ENCODE data around the gene TIMM44.
A peak's percentile ranks its signal among the peaks of the same experiment; 100 is the strongest.
"Not testable (repeated sequence)": the region's sequence is repeated elsewhere in the genome, so short reads cannot be mapped to it uniquely, and the experiment has no call there.

Gene TIMM44

DNA sequence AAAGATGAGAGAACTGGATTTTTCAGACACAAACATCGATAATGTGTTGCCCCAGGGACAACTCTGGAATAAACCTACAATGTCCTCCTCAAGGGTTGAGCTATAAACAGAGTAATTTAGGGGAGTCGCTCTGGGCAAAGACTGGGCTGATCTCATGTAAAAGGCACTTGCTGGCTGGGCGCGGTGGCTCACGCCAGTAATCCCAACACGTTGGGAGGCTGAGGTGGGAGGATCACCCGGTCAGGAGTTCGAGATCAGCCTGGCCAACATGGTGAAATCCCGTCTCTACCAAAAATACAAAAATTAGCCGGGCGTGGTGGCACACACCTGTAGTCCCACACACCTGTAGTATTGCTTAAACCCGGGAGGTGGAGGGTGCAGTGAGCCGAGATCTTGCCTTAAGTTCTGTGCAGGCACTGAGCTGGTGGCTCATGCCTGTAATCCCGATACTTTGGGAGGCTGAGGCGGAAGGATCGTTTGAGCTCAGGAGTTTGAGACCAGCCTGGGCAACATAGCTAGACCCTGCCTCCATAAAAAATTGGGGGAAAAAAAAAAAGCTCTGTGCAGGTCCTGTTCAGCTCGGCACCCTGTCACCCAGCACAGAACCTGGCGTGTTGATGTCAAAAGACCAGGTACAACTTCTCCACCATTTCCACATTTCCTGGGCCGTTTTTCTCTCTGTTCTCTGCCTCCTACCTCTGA is 1.4 kb downstream of the TIMM44 start:
- Mint-ChIP-seq H3K4me1 (ENCODE audit: low read depth) (peaks cover 17% of the 10 kb centered on the region), H3K4me3 (peak overlapping the region; percentile 91), H3K27me3 (ENCODE audit: low read depth) (no peaks in the 10 kb centered on the region), H3K27ac (peak overlapping the region; percentile 2), H3K9me3 (no peaks in the 10 kb centered on the region), H3K36me3 (ENCODE audit: low read depth) (peaks cover 9% of the 10 kb centered on the region)

DNA sequence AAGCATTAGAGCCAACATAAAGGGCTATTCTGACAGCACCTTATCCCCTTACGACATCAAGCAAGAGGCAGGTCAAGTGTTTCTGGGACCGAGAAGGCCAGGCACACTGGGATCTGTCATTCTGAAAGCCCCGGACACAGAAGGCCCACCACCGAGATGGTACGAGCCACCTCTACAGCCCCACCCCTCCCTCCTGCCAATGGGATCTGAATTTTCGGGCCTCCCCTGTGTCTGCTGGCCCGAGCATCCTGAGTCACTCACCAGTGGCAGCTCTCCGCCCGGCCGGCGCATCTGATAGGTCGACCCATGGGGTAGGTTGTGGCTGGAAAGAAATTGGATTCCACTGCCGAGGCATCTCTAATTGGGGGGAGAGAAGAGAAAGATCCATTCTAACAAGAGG is 2.6 kb downstream of the TIMM44 start:
- no peaks in the 10 kb centered on the region for H3K9me3 Mint-ChIP-seq
- no peak overlapping the region for H3K27ac Mint-ChIP-seq
- H3K4me1 Mint-ChIP-seq (ENCODE audit: low read depth): peaks cover 17% of the 10 kb centered on the region
- H3K4me3 Mint-ChIP-seq: peak overlapping the region; percentile 7
- peaks cover 10% of the 10 kb centered on the region for H3K36me3 Mint-ChIP-seq (ENCODE audit: low read depth)
- no peaks in the 10 kb centered on the region for H3K27me3 Mint-ChIP-seq (ENCODE audit: low read depth)

DNA sequence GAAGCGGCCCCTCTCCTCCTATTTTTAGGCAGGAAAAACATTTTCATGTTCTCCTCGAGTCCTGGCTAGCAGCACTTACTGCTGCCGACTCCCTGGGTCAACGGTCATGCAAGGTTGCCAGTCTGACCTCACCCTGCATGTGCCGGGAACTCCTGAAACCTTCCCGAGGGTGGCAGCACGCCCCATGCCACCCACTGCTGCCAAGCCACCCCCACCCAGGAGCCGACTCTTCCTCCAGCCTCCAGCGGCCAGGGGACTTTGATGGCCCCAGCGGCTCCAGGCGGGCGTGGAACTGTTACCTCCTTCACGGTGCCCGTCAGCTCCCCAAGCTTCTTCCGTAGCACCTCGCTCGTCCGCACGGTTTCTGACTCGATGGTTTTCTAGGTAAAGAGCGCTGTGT is 8.7 kb downstream of the TIMM44 start:
- peaks cover 10% of the 10 kb centered on the region for H3K36me3 Mint-ChIP-seq (ENCODE audit: low read depth)
- H3K27ac Mint-ChIP-seq: no peak overlapping the region
- no peaks in the 10 kb centered on the region for H3K27me3 Mint-ChIP-seq (ENCODE audit: low read depth)
- H3K4me3 Mint-ChIP-seq: no peak overlapping the region
- no peaks in the 10 kb centered on the region for H3K4me1 Mint-ChIP-seq (ENCODE audit: low read depth)
- no peaks in the 10 kb centered on the region for H3K9me3 Mint-ChIP-seq

DNA sequence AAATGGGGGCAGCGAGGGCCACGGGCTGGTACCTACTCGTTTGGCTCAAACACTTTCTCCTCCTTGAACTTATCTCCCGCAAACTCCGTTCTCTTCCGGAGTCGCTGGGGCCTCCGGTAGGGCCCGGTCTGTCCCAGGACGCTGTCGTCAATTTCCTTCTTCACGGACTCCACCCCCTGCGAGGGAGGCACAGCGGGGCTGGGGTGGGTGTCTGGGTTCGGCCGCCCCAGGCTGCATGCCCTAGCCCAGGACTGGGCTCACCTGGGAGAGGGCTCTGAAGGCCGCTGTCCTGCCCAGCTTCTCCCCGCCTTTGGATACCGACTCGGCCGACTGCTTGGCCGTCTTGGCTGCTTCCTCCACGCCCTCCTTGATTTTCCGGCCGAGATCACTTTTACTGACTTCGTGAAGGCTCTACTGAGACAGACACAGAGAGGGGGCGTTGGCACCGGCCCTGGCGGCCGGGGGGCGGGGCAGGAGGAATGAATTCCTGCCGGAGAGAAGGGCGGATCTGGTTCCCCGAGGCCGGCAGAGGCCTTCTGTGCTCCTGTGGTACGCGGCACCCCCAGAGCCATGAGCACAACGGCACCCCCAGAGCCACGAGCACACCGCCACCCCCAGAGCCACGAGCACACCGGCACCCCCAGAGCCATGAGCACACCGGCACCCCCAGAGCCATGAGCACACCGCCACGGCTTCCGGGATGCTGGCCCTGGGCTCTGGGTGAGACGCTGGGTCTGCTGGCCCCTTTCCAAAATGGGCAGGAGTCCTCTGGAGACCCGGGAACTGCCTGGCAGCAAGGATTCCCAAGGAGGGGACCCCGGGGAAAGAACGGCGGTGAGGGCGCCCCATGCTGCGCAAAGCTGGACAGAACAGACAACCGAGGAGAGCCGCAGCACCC is 9.4 kb downstream of the TIMM44 start:
- H3K27ac Mint-ChIP-seq: no peak overlapping the region
- H3K9me3 Mint-ChIP-seq: no peaks in the 10 kb centered on the region
- no peak overlapping the region for H3K4me3 Mint-ChIP-seq
- no peaks in the 10 kb centered on the region for H3K27me3 Mint-ChIP-seq (ENCODE audit: low read depth)
- peaks cover 10% of the 10 kb centered on the region for H3K36me3 Mint-ChIP-seq (ENCODE audit: low read depth)
- H3K4me1 Mint-ChIP-seq (ENCODE audit: low read depth): no peaks in the 10 kb centered on the region

DNA sequence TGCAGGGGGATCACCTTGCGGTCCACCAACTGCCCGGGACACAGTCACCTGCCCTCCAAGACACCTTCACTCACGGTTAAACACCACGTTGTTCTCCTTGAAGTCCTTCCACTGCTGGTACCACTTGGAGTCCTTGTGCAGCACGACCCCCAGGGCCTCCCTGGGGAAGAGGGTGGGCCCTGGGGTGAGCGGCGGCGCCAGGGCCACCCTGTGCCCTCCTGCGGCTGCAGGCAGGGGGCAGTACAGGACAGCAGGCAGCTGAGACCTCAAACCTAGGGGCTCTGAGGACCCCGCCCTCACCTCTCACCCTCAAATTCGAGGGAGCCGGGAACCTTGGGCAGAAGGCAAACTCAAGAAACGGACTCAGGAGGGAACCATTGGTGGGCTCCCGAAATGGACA is 10.1 kb downstream of the TIMM44 start:
- H3K27me3 Mint-ChIP-seq (ENCODE audit: low read depth): no peaks in the 10 kb centered on the region
- no peak overlapping the region for H3K4me3 Mint-ChIP-seq
- H3K4me1 Mint-ChIP-seq (ENCODE audit: low read depth): no peaks in the 10 kb centered on the region
- no peaks in the 10 kb centered on the region for H3K9me3 Mint-ChIP-seq
- peaks cover 8% of the 10 kb centered on the region for H3K36me3 Mint-ChIP-seq (ENCODE audit: low read depth)
- H3K27ac Mint-ChIP-seq: peak overlapping the region; percentile 15

DNA sequence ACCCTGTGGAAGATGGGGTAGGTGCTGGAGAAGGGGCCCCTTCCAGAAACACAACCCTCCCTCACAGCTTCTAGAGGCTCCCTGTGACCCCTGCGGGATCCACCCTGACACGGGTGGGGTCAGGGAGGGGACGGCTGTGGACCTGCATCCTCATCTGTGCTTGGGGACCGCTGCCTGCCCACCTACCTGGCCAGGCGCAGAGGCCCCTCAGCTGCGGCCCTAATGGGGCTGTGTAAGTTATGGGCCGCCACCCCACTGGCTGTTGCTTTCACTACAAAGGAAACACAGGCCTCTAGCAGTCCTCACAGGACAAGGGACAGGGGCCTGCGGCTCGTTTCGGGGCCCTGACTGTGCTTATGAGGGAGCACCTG is 10.6 kb downstream of the TIMM44 start:
- H3K4me3 Mint-ChIP-seq: no peak overlapping the region
- H3K9me3 Mint-ChIP-seq: no peaks in the 10 kb centered on the region
- H3K27ac Mint-ChIP-seq: no peak overlapping the region
- no peaks in the 10 kb centered on the region for H3K27me3 Mint-ChIP-seq (ENCODE audit: low read depth)
- H3K36me3 Mint-ChIP-seq (ENCODE audit: low read depth): peaks cover 8% of the 10 kb centered on the region
- H3K4me1 Mint-ChIP-seq (ENCODE audit: low read depth): no peaks in the 10 kb centered on the region

DNA sequence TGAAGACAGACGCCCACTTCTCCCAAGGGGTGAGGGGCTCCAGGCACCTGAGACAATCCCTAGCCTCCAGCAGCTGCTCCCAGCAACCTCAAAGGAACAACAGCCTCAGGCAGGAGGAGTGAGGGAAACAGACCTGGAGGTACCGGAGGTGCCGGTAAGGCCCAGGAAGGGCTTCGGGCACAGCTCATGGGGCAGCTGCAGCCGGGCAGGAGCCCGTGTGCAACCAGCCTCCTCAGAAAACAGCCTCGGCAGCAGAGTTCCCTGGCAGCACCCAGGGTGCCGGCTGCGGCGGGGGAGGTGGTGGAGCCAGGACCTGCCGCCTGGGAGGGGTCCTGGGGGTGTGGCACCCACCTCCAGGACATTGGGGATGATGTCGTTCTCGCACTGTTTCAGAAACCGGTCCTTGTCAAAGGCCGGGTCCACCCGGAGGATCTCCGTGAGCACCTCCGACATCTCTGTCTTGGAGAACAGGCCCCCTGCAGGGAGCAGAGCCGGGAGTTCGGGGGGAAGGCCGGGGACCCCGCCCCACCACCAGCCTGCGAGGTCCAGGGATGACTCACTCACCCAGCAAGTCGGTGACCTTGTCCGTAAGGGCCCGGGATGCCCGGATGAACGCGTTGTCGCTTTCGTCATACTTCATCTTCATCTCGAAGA is 11.1 kb downstream of the TIMM44 start:
- Mint-ChIP-seq H3K36me3 (ENCODE audit: low read depth) (peaks cover 8% of the 10 kb centered on the region), H3K27ac (no peak overlapping the region), H3K4me3 (no peak overlapping the region), H3K4me1 (ENCODE audit: low read depth) (no peaks in the 10 kb centered on the region), H3K9me3 (no peaks in the 10 kb centered on the region), H3K27me3 (ENCODE audit: low read depth) (no peaks in the 10 kb centered on the region)

DNA sequence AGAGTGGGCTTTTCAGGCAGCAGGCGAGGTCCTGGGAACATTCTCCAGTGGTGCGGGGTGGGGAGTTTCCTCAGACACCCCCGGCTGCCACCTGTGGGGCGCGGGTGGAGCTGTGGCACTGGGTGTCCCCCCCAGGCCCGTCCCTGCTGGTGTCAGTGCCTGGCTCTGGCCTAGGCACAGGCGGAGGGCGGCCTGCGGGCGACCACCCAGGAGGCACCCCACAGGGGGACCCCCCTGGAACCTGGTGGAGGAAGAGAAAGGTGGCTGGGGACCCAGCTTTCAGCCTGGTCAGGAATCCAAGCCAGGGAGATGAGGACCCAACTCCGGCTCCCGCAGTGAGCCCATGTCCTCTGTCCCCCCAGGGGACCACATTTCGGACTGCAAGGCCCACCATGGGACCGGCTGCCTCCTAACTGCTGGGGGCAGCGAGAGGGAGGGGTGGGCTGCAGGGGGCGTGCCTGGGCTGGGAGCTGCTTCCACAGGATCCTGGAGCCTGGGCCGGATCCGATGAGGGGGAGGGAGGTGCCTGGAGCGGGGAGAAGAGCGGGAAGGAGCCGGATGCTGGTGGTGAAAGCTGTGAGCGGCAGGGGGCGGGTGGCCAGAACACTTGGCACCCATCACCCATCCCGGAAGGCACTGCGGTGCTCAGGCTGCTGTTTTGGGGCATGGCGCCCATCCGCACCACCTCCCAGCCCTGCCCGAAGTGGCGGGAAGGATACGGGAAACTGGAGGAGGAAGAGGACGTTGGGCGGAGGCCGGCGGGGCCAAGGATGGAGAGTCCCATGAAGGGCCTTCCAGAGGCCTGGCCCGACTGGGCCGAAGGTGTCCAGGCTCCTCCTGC is 12.0 kb downstream of the TIMM44 start:
- peaks cover under 1% of the 10 kb centered on the region for H3K4me1 Mint-ChIP-seq (ENCODE audit: low read depth)
- no peaks in the 10 kb centered on the region for H3K9me3 Mint-ChIP-seq
- no peak overlapping the region for H3K4me3 Mint-ChIP-seq
- no peak overlapping the region for H3K27ac Mint-ChIP-seq
- no peaks in the 10 kb centered on the region for H3K27me3 Mint-ChIP-seq (ENCODE audit: low read depth)
- H3K36me3 Mint-ChIP-seq (ENCODE audit: low read depth): peaks cover 8% of the 10 kb centered on the region

DNA sequence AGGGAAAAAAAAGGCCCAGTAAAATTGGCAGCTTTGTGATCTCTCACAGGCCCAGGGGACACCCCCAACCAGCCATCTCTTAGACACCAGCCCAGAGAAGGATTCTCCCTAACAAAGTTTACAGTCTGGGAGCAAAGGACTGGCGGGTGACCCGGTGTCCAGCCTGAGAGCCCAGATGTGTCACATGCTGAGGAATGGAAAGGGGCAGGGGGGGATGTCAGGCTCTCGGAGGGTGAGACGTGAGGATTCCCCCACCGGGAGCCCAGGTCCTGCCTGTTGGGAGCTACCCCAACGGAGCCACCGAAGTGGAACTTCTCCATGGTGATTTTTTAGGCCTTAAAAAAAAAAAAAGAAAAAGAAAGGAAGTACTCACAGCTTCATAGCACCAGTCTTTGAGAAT is 12.7 kb downstream of the TIMM44 start:
- Mint-ChIP-seq H3K27ac (no peak overlapping the region), H3K4me1 (ENCODE audit: low read depth) (peaks cover 3% of the 10 kb centered on the region), H3K4me3 (no peak overlapping the region), H3K9me3 (no peaks in the 10 kb centered on the region), H3K27me3 (ENCODE audit: low read depth) (no peaks in the 10 kb centered on the region), H3K36me3 (ENCODE audit: low read depth) (peaks cover 6% of the 10 kb centered on the region)

DNA sequence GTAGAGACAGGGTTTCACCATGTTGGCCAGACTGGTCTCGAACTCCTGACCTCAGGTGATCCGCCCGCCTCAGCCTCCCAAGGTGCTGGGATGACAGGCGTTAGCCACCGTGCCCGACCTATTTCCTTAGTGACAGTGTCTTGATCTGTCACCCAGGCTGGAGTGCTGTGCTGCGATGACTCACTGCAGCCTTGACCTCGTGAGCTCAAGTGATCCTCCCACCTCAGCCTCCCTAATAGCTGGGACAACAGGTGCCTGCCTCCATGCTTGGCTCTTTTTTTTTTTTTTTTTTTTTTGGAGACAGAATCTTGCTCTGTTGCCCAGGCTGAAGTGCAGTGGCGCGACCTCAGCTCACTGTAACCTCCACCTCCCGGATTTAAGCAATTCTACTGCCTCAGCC is 13.4 kb downstream of the TIMM44 start:
- H3K27ac Mint-ChIP-seq; H3K4me3 Mint-ChIP-seq; H3K9me3 Mint-ChIP-seq; H3K4me1 Mint-ChIP-seq (ENCODE audit: low read depth); H3K36me3 Mint-ChIP-seq (ENCODE audit: low read depth); H3K27me3 Mint-ChIP-seq (ENCODE audit: low read depth): not testable (repeated sequence)

DNA sequence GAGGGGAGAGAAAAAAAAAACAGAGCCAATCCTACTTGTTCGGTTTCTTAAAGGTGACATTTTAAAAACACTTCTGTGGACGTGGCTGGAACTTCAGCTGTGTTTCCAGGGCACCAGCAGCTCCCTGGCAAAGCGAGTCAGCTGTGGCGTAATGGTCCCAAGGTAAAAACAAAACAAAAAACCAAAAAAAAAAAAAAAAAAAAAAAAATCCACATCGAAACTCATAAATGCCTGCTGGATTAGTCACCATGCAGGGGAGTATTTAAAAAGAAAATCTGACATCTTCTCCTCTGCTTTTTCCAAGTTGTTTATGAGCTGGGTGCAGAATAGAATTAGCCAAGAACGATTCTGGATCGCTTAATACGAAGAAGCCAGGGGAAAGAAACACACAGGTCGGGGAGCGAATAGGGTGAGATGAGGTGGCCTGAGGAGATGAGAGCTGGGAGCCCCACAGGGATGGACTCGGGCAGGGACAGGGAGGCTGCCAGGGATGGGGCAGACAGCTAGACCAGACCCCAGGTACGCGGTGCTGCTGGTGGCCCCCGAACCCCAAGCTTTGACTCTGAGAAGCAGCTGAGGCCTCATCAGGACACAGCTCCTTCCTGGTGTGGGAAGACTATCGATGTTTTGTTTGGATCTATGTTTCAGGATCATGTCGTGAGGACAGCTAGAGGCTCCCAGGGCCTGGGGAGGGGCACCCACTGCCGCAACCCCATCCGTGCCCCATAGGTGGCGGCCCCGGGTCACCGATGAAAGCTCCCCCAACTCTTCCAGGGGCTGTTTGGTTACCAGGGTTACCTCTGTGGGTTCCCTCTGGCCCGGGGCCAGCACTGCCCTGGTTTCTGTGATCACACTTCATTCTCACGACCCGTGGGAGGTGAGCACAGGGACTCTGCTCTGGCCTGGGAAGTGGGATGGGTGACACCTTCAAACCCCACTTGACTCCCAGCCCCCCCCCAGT is 14.4 kb downstream of the TIMM44 start:
- no peaks in the 10 kb centered on the region for H3K9me3 Mint-ChIP-seq
- H3K36me3 Mint-ChIP-seq (ENCODE audit: low read depth): no peaks in the 10 kb centered on the region
- no peak overlapping the region for H3K4me3 Mint-ChIP-seq
- no peak overlapping the region for H3K27ac Mint-ChIP-seq
- H3K4me1 Mint-ChIP-seq (ENCODE audit: low read depth): peaks cover 5% of the 10 kb centered on the region
- no peaks in the 10 kb centered on the region for H3K27me3 Mint-ChIP-seq (ENCODE audit: low read depth)

DNA sequence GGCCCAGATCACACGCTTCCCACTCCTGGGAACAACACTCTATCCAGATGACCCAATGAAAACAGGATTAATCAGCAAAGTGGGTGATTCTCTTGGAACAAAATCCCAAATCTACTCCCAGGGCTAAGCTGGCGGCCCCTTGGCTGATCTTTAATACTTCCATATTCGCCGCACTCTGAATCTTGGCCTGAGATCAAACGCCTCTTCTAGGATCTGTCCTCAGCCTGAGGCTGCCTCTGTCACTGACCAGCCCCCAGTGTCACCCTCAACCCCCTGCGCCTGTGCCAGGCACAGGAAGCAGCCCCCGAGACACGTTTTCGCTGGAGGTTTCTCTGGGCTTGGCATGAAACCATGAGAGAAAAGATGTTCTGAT is 15.1 kb downstream of the TIMM44 start:
- no peak overlapping the region for H3K27ac Mint-ChIP-seq
- no peak overlapping the region for H3K4me3 Mint-ChIP-seq
- H3K9me3 Mint-ChIP-seq: no peaks in the 10 kb centered on the region

DNA sequence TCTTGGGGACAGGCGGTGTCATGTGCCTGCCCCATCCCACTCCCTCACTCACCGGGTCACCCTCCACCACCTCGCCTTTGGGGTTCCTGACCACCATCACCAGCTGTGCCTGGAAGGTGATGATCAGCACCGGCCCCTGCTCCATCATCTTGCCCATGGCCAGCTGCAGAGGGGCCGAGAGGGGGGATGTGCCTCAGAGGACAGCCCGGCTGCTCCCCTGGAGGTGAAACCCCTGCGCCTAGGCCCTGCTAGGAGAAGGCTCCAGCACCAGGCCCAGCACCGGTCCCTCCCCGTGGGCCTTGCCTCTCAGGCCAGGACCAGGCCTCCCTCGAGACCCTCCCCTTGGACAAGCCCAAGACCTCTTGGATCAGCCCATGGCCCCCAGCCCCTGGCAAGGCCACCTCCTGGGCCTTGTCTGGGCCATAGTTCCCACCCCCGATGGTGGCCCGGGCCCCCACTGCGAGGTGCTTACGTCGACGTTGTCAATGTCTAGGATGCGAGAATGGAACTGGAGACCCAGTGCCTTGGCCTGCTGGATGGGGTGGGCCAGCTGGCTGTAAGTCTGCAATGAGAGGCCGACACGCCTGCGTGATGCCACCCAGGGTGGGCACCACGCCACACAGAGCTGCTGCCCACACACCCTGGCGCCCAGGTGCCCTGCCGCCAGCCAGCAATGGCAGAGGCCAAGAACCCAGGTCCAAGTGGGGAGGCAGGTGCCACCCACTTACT is 15.7 kb downstream of the TIMM44 start:
- H3K9me3 Mint-ChIP-seq: no peaks in the 10 kb centered on the region
- H3K4me3 Mint-ChIP-seq: no peak overlapping the region
- H3K36me3 Mint-ChIP-seq (ENCODE audit: low read depth): peaks cover 3% of the 10 kb centered on the region
- peaks cover 5% of the 10 kb centered on the region for H3K4me1 Mint-ChIP-seq (ENCODE audit: low read depth)
- no peak overlapping the region for H3K27ac Mint-ChIP-seq
- no peaks in the 10 kb centered on the region for H3K27me3 Mint-ChIP-seq (ENCODE audit: low read depth)

More for the DNA sequence above, 15.1 kb downstream of the TIMM44 start:
- peaks cover under 1% of the 10 kb centered on the region for H3K36me3 Mint-ChIP-seq (ENCODE audit: low read depth)
- H3K4me1 Mint-ChIP-seq (ENCODE audit: low read depth): peaks cover 5% of the 10 kb centered on the region
- no peaks in the 10 kb centered on the region for H3K27me3 Mint-ChIP-seq (ENCODE audit: low read depth)
